ENCODE results near the gene CHST8. TPM values are rescaled to one million over a fixed set of nuclear protein-coding genes. Genes with fewer than 3 reads are reported as not detected.

The CHST8 gene
- total RNA-seq, 1 experiment from 2014 or later = 2.3 TPM

DNA sequence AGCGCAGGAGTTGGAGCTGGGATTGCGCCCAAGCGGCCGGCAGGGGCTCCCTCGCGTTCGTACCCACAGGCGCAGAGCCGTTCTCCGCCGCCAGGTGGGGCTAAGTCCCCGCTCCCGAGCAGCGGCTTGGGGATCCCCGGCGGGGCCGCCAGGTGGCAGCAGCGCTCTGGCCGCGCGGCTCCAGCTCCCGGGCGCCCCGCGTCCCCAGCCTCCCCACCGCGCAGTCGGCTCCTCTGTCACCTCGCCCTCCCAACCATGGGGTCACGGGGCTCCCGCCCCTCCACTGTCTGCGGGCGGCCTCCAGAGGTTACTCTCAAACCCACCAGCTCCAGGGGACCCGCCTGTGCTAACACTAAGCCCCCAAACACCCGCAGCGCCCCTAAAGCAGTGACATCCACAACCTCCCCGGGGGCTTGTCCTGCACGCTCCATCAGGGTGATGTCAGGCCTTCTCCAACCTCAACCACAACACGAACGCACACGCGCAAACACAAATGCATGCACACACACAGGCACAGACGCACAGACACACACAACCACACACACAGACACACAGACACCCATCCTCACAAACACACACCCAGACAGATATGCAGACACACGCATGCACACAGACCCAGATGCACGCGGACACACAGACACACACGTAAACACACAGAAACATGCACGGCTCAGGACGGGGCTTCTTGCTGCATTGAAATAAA is 156.5 kb downstream of the CHST8 start:
- Histone ChIP-seq H3K36me3 (ENCODE audit: insufficient read depth, low read length, poor library complexity, severe bottlenecking) (no peaks in the 10 kb centered on the region), H3K27ac (ENCODE audit: low read depth, low read length, poor library complexity, severe bottlenecking) (no peak overlapping the region), H3K4me1 (ENCODE audit: insufficient read depth, low read length, poor library complexity, severe bottlenecking) (peaks cover 6% of the 10 kb centered on the region), H3K4me3 (ENCODE audit: low read depth, low read length, poor library complexity, severe bottlenecking) (peak overlapping the region; percentile 35), H3K27me3 (replicated peaks; ENCODE audit: insufficient read depth, low read depth, low read length, poor library complexity) (no peaks in the 10 kb centered on the region), H3K9me3 (ENCODE audit: low read depth, low read length, poor library complexity, severe bottlenecking) (no peaks in the 10 kb centered on the region)
- BruUV-seq (replicated peaks) = no TSS peak
- POLR2A ChIA-PET (ENCODE audit: low non-redundant PET) = no interaction called here
- DNase-seq (ENCODE audit: low spot score) = peak; percentile 84
- intact Hi-C loops (cut with micrococcal nuclease; ENCODE audit: unreplicated experiment) = loop anchor here (1.0 to 10.0 kb wide), 4 partner anchors 221 to 937 kb away; no protein-coding TSS in a partner anchor
- CTCF ChIA-PET = interaction anchor here (0.5 to 1.5 kb wide), 28 partner anchors 8 to 689 kb away, joined by 3 to 29 read pairs (median 3); no protein-coding TSS in a partner anchor
- TF ChIP-seq EZH2 (IDR thresholded peaks at IDR 0.05; ENCODE audit: borderline replicate concordance, low read depth, low read length, poor library complexity, severe bottlenecking) = no peak
- TF ChIP-seq, protein P1, sequence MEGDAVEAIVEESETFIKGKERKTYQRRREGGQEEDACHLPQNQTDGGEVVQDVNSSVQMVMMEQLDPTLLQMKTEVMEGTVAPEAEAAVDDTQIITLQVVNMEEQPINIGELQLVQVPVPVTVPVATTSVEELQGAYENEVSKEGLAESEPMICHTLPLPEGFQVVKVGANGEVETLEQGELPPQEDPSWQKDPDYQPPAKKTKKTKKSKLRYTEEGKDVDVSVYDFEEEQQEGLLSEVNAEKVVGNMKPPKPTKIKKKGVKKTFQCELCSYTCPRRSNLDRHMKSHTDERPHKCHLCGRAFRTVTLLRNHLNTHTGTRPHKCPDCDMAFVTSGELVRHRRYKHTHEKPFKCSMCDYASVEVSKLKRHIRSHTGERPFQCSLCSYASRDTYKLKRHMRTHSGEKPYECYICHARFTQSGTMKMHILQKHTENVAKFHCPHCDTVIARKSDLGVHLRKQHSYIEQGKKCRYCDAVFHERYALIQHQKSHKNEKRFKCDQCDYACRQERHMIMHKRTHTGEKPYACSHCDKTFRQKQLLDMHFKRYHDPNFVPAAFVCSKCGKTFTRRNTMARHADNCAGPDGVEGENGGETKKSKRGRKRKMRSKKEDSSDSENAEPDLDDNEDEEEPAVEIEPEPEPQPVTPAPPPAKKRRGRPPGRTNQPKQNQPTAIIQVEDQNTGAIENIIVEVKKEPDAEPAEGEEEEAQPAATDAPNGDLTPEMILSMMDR (conservative IDR thresholded peaks at IDR 0.05; ENCODE audit: low read depth, low read length) = peak; percentile 99

DNA sequence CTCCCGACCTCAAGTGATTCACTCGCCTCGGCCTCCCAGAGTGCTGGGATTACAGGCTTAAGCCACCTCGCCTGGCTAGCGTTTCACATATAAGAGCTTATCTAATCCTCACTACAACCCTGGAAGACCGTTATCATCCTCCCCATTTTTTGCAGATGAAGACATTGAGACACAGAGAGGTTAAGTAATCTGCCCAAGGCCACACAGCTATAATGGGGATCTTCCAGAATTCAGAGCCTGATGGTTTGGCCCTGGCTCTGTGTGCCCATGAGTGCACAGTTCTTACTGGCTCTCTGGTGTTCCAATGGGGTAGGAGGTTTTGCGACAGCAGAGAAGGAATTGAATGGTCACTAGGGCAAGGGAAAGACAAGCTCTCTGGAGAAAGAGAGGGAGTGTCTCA is 158.1 kb downstream of the CHST8 start:
- H3K36me3 ChIP-seq (ENCODE audit: insufficient read depth, low read length, poor library complexity, severe bottlenecking) = no peaks in the 10 kb centered on the region
- intact Hi-C loops (cut with micrococcal nuclease; ENCODE audit: unreplicated experiment) = loop anchor here (2.0 to 10.0 kb wide), 3 partner anchors 219 to 935 kb away; no protein-coding TSS in a partner anchor
- TF ChIP-seq, protein P1 (conservative IDR thresholded peaks at IDR 0.05; ENCODE audit: low read depth, low read length) = no peak
- no peak for TF ChIP-seq EZH2 (IDR thresholded peaks at IDR 0.05; ENCODE audit: borderline replicate concordance, low read depth, low read length, poor library complexity, severe bottlenecking)
- no peak overlapping the region for H3K27ac ChIP-seq (ENCODE audit: low read depth, low read length, poor library complexity, severe bottlenecking)
- no peak for DNase-seq (ENCODE audit: low spot score)
- ChIA-PET CTCF (interaction anchor here (1.0 kb wide), 1 partner anchor 317 kb away, joined by 4 read pairs; no protein-coding TSS in a partner anchor), POLR2A (ENCODE audit: low non-redundant PET) (no interaction called here)
- no peaks in the 10 kb centered on the region for H3K9me3 ChIP-seq (ENCODE audit: low read depth, low read length, poor library complexity, severe bottlenecking)
- no peak overlapping the region for H3K4me3 ChIP-seq (ENCODE audit: low read depth, low read length, poor library complexity, severe bottlenecking)
- H3K27me3 ChIP-seq (replicated peaks; ENCODE audit: insufficient read depth, low read depth, low read length, poor library complexity) = no peaks in the 10 kb centered on the region
- BruUV-seq (replicated peaks) = no TSS peak
- H3K4me1 ChIP-seq (ENCODE audit: insufficient read depth, low read length, poor library complexity, severe bottlenecking) = peaks cover 6% of the 10 kb centered on the region

DNA sequence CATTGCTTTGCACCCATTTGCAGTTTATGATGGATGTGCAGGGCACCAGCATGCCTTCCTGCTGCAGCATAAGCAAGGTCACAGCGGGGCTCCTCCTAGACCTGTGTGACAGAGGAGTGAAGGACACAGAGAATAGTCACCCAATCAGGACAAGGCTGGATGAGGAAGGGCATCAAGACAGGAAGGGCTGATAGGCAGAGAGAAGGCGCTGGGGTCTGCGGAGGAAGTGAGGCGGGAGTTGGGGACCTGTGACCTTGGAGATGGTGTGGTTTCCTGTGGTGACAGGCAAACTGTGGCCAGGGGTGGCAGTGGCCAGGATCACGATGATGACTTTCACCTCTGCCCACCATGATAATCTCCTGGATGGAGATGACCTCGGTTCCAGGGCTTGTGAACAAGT is 158.5 kb downstream of the CHST8 start:
- Histone ChIP-seq H3K9me3 (ENCODE audit: low read depth, low read length, poor library complexity, severe bottlenecking) (no peaks in the 10 kb centered on the region), H3K27me3 (replicated peaks; ENCODE audit: insufficient read depth, low read depth, low read length, poor library complexity) (no peaks in the 10 kb centered on the region), H3K36me3 (ENCODE audit: insufficient read depth, low read length, poor library complexity, severe bottlenecking) (no peaks in the 10 kb centered on the region), H3K4me1 (ENCODE audit: insufficient read depth, low read length, poor library complexity, severe bottlenecking) (peaks cover 6% of the 10 kb centered on the region), H3K27ac (ENCODE audit: low read depth, low read length, poor library complexity, severe bottlenecking) (no peak overlapping the region), H3K4me3 (ENCODE audit: low read depth, low read length, poor library complexity, severe bottlenecking) (no peak overlapping the region)
- no TSS peak for BruUV-seq (replicated peaks)
- intact Hi-C loops (cut with micrococcal nuclease; ENCODE audit: unreplicated experiment) = no loop called here
- ChIA-PET CTCF (interaction anchor here (1.0 kb wide), 1 partner anchor 316 kb away, joined by 4 read pairs; no protein-coding TSS in a partner anchor), POLR2A (ENCODE audit: low non-redundant PET) (no interaction called here)
- DNase-seq (ENCODE audit: low spot score) = no peak
- TF ChIP-seq EZH2 (IDR thresholded peaks at IDR 0.05; ENCODE audit: borderline replicate concordance, low read depth, low read length, poor library complexity, severe bottlenecking) = no peak
- TF ChIP-seq, protein P1 (conservative IDR thresholded peaks at IDR 0.05; ENCODE audit: low read depth, low read length) = no peak

Data from A673 (cell line).